NK-92 treated with Interleukin-12 subunit alpha and Interleukin-12 subunit beta, amount 100 ng/mL, for 24 hours (cell line): ENCODE data around the gene RPS6KB2.

Experiments used
- DNase-seq: peaks from one replicate; lab custom pipeline; 2025; lab: John Stamatoyannopoulos, UW

The RPS6KB2 gene

GRCh38 chr11:67428052-67429001 lies at the start of gene RPS6KB2:
TSS of gene RPS6KB2 (plus strand) at chr11:67428494. CDS start at chr11:67428546, 52 bp downstream.
- DNase-seq = peak; percentile 95

- no peak for DNase-seq
These were observed 49.8 kb upstream of the RPS6KB2 start for GRCh38 chr11:67378544-67378943.

- no peak for DNase-seq
These were observed 48.9 kb upstream of the RPS6KB2 start for GRCh38 chr11:67379061-67380058.

GRCh38 chr11:67381244-67381972 lies 46.9 kb upstream of the RPS6KB2 start:
- no peak for DNase-seq

GRCh38 chr11:67382276-67383136 lies 45.8 kb upstream of the RPS6KB2 start:
- DNase-seq = peak; percentile 53

GRCh38 chr11:67384851-67385366 lies 43.4 kb upstream of the RPS6KB2 start:
- no peak for DNase-seq

- DNase-seq = no peak
These were observed 41.2 kb upstream of the RPS6KB2 start for GRCh38 chr11:67387069-67387468.

GRCh38 chr11:67387518-67387917 lies 40.8 kb upstream of the RPS6KB2 start:
- no peak for DNase-seq

- peak; percentile 33 for DNase-seq
These were observed 38.8 kb upstream of the RPS6KB2 start for GRCh38 chr11:67389477-67389876.

- no peak for DNase-seq
These were observed 37.4 kb upstream of the RPS6KB2 start for GRCh38 chr11:67390947-67391303.

- peak; percentile 91 for DNase-seq
These were observed 36.8 kb upstream of the RPS6KB2 start, which contains the start of gene RAD9A for GRCh38 chr11:67391304-67392182. TSS of gene RAD9A (plus strand) at chr11:67391986. CDS start at chr11:67392045, 59 bp downstream.

GRCh38 chr11:67392183-67392715 lies 36.0 kb upstream of the RPS6KB2 start:
- DNase-seq = no peak

- DNase-seq = no peak
These were observed 34.9 kb upstream of the RPS6KB2 start for GRCh38 chr11:67393437-67393836.

GRCh38 chr11:67393990-67394389 lies 34.3 kb upstream of the RPS6KB2 start:
- DNase-seq = no peak

- DNase-seq = no peak
These were observed 32.6 kb upstream of the RPS6KB2 start for GRCh38 chr11:67395555-67396258.

- no peak for DNase-seq
These were observed 32.1 kb upstream of the RPS6KB2 start for GRCh38 chr11:67396259-67396581.

- DNase-seq = no peak
These were observed 31.5 kb upstream of the RPS6KB2 start for GRCh38 chr11:67396587-67397389.

- DNase-seq = no peak
These were observed 30.8 kb upstream of the RPS6KB2 start for GRCh38 chr11:67397536-67397935.
